Measurements from ENCODE around the gene CTNNA3.

The CTNNA3 gene

DNA sequence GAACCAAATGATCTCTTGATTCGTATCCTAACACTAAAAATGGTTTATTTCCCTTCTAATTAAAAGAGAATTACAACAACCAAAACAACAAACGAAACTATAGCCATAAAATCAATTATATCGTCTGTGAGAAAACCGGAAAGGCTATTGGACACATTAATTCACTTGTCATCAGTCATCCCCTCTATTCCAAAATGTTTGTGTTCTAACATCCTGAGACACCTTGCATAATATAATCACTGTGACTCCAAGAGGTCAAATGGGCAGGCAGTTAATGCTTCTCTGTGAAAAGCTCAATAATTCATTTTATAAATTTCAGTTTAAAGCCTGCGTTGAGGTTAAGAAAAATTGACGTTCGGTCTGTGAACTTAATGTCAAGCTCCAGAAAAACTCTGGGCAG, 770.6 kb downstream of the CTNNA3 start (continued):
- TF ChIP-seq, protein P1, sequence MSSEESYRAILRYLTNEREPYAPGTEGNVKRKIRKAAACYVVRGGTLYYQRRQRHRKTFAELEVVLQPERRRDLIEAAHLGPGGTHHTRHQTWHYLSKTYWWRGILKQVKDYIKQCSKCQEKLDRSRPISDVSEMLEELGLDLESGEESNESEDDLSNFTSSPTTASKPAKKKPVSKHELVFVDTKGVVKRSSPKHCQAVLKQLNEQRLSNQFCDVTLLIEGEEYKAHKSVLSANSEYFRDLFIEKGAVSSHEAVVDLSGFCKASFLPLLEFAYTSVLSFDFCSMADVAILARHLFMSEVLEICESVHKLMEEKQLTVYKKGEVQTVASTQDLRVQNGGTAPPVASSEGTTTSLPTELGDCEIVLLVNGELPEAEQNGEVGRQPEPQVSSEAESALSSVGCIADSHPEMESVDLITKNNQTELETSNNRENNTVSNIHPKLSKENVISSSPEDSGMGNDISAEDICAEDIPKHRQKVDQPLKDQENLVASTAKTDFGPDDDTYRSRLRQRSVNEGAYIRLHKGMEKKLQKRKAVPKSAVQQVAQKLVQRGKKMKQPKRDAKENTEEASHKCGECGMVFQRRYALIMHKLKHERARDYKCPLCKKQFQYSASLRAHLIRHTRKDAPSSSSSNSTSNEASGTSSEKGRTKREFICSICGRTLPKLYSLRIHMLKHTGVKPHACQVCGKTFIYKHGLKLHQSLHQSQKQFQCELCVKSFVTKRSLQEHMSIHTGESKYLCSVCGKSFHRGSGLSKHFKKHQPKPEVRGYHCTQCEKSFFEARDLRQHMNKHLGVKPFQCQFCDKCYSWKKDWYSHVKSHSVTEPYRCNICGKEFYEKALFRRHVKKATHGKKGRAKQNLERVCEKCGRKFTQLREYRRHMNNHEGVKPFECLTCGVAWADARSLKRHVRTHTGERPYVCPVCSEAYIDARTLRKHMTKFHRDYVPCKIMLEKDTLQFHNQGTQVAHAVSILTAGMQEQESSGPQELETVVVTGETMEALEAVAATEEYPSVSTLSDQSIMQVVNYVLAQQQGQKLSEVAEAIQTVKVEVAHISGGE (tag by site-specific recombination; conservative IDR thresholded peaks at IDR 0.05; ENCODE audit: low read depth), result no peak
- TF ChIP-seq ZFP41 (tag by site-specific recombination; IDR thresholded peaks at IDR 0.05; ENCODE audit: borderline replicate concordance) (no peak), ZNF433 (tag by site-specific recombination; IDR thresholded peaks at IDR 0.05; ENCODE audit: low read depth) (no peak), ZNF404 (tag by site-specific recombination; IDR thresholded peaks at IDR 0.05) (no peak), ZNF677 (tag by site-specific recombination; IDR thresholded peaks at IDR 0.05) (no peak)
- TF ChIP-seq, protein P2, sequence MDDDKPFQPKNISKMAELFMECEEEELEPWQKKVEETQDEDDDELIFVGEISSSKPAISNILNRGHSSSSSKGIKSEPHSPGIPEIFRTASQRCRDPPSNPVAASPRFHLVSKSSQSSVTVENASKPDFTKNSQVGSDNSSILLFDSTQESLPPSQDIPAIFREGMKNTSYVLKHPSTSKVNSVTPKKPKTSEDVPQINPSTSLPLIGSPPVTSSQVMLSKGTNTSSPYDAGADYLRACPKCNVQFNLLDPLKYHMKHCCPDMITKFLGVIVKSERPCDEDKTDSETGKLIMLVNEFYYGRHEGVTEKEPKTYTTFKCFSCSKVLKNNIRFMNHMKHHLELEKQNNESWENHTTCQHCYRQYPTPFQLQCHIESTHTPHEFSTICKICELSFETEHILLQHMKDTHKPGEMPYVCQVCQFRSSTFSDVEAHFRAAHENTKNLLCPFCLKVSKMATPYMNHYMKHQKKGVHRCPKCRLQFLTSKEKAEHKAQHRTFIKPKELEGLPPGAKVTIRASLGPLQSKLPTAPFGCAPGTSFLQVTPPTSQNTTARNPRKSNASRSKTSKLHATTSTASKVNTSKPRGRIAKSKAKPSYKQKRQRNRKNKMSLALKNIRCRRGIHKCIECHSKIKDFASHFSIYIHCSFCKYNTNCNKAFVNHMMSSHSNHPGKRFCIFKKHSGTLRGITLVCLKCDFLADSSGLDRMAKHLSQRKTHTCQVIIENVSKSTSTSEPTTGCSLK (tag by site-specific recombination; IDR thresholded peaks at IDR 0.05), result no peak
- TF ChIP-seq, protein P3, sequence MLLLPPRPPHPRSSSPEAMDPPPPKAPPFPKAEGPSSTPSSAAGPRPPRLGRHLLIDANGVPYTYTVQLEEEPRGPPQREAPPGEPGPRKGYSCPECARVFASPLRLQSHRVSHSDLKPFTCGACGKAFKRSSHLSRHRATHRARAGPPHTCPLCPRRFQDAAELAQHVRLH (tag by site-specific recombination; IDR thresholded peaks at IDR 0.05), result no peak

DNA sequence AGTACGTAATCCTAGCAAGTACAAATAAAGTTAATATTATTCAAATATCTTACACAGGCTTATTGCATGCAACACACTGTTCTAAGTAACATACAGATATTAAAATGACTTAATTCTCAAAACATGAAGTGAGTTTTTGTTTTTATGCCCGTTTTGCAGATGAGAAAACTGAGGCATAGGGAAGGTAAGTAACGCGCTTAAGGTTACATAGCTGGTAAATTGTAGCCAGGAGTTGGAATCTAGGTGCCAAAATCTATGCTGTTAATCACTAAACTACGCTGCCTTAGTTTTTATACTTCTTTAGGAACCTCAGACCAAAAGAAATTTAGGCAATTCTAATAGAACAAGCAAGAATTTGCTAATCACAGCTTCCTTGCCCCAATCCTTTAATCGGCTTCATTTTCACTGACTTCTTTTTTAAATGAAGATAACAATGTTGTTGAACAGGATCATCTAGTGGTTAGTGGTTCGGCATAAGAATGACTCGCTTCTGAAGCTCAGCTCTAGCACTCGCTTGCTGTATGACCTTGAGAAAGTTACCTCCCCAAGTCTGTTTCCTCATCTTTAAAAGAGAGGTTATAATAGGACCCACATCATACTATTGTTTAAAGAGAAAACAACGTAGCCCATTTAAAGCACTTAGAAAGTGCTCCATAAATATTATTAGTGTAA, 771.2 kb downstream of the CTNNA3 start:
- Histone ChIP-seq H3K9me3 (ENCODE audit: control insufficient read depth, insufficient read depth, low read depth, low read length) (no peaks in the 10 kb centered on the region), H3K36me3 (ENCODE audit: control insufficient read depth in 2 of 2, insufficient read depth in 1 of 2, low read length in 2 of 2) (no peaks in the 10 kb centered on the region), H3K27ac (ENCODE audit: extremely low read depth, low read depth, low read length) (no peak overlapping the region), H3K4me3 (ENCODE audit: low read depth, low read length) (no peak overlapping the region), H3K4me1 (ENCODE audit: control insufficient read depth, insufficient read depth, low read length) (no peaks in the 10 kb centered on the region)
- CTCF ChIA-PET, result interaction anchor here (0.6 to 1.3 kb wide), 2 partner anchors 10 to 188 kb away, joined by 3 read pairs; no protein-coding TSS in a partner anchor
- TF ChIP-seq ZNF202 (tag by site-specific recombination; IDR thresholded peaks at IDR 0.05; ENCODE audit: borderline replicate concordance) (no peak), ZNF560 (tag by site-specific recombination; IDR thresholded peaks at IDR 0.05; ENCODE audit: borderline replicate concordance) (no peak), ZBTB1 (tag by site-specific recombination; IDR thresholded peaks at IDR 0.05) (no peak), ZNF266 (tag by site-specific recombination; IDR thresholded peaks at IDR 0.05; ENCODE audit: low read depth) (no peak), ZNF626 (tag by site-specific recombination; IDR thresholded peaks at IDR 0.05) (no peak), GLI4 (tag by site-specific recombination; IDR thresholded peaks at IDR 0.05) (no peak), ZFHX2 (tag by site-specific recombination; conservative IDR thresholded peaks at IDR 0.05) (no peak)
- POLR2A ChIA-PET, result no interaction called here

DNA sequence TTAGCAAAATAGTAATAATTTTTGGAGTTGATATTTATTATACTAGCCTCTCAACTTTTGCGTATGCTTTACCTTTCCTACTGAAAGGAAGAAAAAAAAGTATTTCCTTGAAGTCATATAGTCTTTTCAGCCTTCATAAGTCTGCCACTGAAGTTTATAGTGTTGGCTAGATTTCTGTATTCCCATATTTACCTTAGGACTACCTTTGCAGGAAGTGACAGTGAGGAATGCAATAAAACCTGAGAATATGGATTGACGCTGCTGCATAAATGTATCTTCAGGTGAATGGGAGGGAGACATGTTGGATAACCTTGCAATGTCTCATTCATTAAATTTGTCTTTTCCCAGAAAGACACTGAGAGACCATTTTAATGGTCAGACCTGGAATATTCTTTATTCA, 776.7 kb downstream of the CTNNA3 start:
- ChIA-PET POLR2A (no interaction called here), CTCF (no interaction called here)
- Histone ChIP-seq H3K9me3 (ENCODE audit: control insufficient read depth, insufficient read depth, low read depth, low read length) (no peaks in the 10 kb centered on the region), H3K4me3 (ENCODE audit: low read depth, low read length) (no peak overlapping the region), H3K36me3 (ENCODE audit: control insufficient read depth in 2 of 2, insufficient read depth in 1 of 2, low read length in 2 of 2) (no peaks in the 10 kb centered on the region), H3K4me1 (ENCODE audit: control insufficient read depth, insufficient read depth, low read length) (no peaks in the 10 kb centered on the region), H3K27ac (ENCODE audit: extremely low read depth, low read depth, low read length) (no peak overlapping the region)
- TF ChIP-seq HOXD13 (CRISPR knock-in tag; IDR thresholded peaks at IDR 0.05; ENCODE audit: borderline replicate concordance), result no peak
- TF ChIP-seq, protein P4, sequence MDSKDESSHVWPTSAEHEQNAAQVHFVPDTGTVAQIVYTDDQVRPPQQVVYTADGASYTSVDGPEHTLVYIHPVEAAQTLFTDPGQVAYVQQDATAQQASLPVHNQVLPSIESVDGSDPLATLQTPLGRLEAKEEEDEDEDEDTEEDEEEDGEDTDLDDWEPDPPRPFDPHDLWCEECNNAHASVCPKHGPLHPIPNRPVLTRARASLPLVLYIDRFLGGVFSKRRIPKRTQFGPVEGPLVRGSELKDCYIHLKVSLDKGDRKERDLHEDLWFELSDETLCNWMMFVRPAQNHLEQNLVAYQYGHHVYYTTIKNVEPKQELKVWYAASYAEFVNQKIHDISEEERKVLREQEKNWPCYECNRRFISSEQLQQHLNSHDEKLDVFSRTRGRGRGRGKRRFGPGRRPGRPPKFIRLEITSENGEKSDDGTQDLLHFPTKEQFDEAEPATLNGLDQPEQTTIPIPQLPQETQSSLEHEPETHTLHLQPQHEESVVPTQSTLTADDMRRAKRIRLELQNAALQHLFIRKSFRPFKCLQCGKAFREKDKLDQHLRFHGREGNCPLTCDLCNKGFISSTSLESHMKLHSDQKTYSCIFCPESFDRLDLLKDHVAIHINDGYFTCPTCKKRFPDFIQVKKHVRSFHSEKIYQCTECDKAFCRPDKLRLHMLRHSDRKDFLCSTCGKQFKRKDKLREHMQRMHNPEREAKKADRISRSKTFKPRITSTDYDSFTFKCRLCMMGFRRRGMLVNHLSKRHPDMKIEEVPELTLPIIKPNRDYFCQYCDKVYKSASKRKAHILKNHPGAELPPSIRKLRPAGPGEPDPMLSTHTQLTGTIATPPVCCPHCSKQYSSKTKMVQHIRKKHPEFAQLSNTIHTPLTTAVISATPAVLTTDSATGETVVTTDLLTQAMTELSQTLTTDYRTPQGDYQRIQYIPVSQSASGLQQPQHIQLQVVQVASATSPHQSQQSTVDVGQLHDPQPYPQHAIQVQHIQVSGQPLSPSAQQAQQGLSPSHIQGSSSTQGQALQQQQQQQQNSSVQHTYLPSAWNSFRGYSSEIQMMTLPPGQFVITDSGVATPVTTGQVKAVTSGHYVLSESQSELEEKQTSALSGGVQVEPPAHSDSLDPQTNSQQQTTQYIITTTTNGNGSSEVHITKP (tag by site-specific recombination; IDR thresholded peaks at IDR 0.05), result no peak
